ENCODE measurements around the gene APOBEC4.

The APOBEC4 gene

GRCh38 chr1:183600136-183600535 is 53.0 kb downstream of the APOBEC4 start:
- no peak for DNase-seq

GRCh38 chr1:183598386-183598785 is 54.7 kb downstream of the APOBEC4 start:
- no peak for DNase-seq

GRCh38 chr1:183597656-183598347 is 55.3 kb downstream of the APOBEC4 start:
- no peak for DNase-seq

- DNase-seq: no peak
Measured at GRCh38 chr1:183596500-183596899, 56.6 kb downstream of the APOBEC4 start.

Measured in KG1 (cell line).